HepG2 (cell line): ENCODE results near the gene SLC13A3. TPM values are rescaled to one million over a fixed set of nuclear protein-coding genes. Genes with fewer than 3 reads are reported as not detected.

Experiments
- CEBPB ChIP-seq: IDR thresholded peaks from 2 replicates; pipeline ENCODE4 v1.6.1; 2011; ENCODE audit warnings: low read depth, low read length, improper control_type of control experiment, borderline replicate concordance
- EP300 ChIP-seq, 3 experiments: sonication (generic) in 1 of 3; formaldehyde crosslinking in 1 of 3; IDR thresholded peaks; 2 replicates each; pipeline versions ENCODE4 v1.5.1 to v1.6.1; 2011 to 2020; ENCODE audit warnings: low read depth in 2 of 3, low read length in 2 of 3, borderline replicate concordance in 1 of 3, improper control_type of control experiment in 1 of 3, mild to moderate bottlenecking in 1 of 3, missing genetic modification reagents in 1 of 3, moderate library complexity in 1 of 3
- FLYWCH1 ChIP-seq: sonication (generic); formaldehyde crosslinking; IDR thresholded peaks from 2 replicates; pipeline ENCODE4 v1.8.1; 2023; ENCODE audit warnings: mild to moderate bottlenecking, missing genetic modification reagents
- HOMEZ ChIP-seq: IDR thresholded peaks from 2 replicates; pipeline ENCODE4 v1.6.1; 2016; ENCODE audit warnings: low read depth
- NCOR1 ChIP-seq: fragments of 200-600 bp; sonication (generic); IDR thresholded peaks from 2 replicates; pipeline ENCODE4 v1.7.0; 2017; ENCODE audit warnings: antibody characterized with exemption, low read length, borderline replicate concordance
- NFIB ChIP-seq: sonication (generic); formaldehyde crosslinking; IDR thresholded peaks from 2 replicates; pipeline ENCODE4 v1.9.0; 2021; ENCODE audit warnings: missing genetic modification reagents, mild to moderate bottlenecking, borderline replicate concordance
- PLSCR1 ChIP-seq: sonication (generic); formaldehyde crosslinking; IDR thresholded peaks from 2 replicates; pipeline ENCODE4 v1.5.0; 2020; ENCODE audit warnings: missing genetic modification reagents, mild to moderate bottlenecking, borderline replicate concordance
- POGK ChIP-seq: sonication (generic); formaldehyde crosslinking; conservative IDR thresholded peaks from 2 replicates; pipeline ENCODE4 v1.8.0; 2022; ENCODE audit warnings: mild to moderate bottlenecking, moderate library complexity, missing genetic modification reagents
- SMAD1 ChIP-seq: sonication (generic); formaldehyde crosslinking; IDR thresholded peaks from 2 replicates; pipeline ENCODE4 v1.4.0; 2020; ENCODE audit warnings: missing genetic modification reagents, low read depth, mild to moderate bottlenecking, borderline replicate concordance
- SOX5 ChIP-seq: IDR thresholded peaks from 2 replicates; pipeline ENCODE4 v1.6.1; 2016; ENCODE audit warnings: borderline replicate concordance
- ZBTB2 ChIP-seq: sonication (generic); formaldehyde crosslinking; IDR thresholded peaks from 2 replicates; pipeline ENCODE4 v1.8.0; 2022; ENCODE audit warnings: low read depth, missing genetic modification reagents
- ZBTB26 ChIP-seq: IDR thresholded peaks from 2 replicates; pipeline ENCODE4 v1.6.1; 2016; ENCODE audit warnings: missing compliant biosample characterization, missing genetic modification reagents, borderline replicate concordance
- ZNF138 ChIP-seq: sonication (generic); formaldehyde crosslinking; IDR thresholded peaks from 2 replicates; pipeline ENCODE4 v1.5.0; 2020; ENCODE audit warnings: mild to moderate bottlenecking, low read depth, missing genetic modification reagents
- ZNF430 ChIP-seq: sonication (generic); formaldehyde crosslinking; IDR thresholded peaks from 2 replicates; pipeline ENCODE4 v1.9.0; 2021; ENCODE audit warnings: mild to moderate bottlenecking, missing genetic modification reagents
- ZNF724P ChIP-seq: sonication (generic); formaldehyde crosslinking; IDR thresholded peaks from 2 replicates; pipeline ENCODE4 v1.8.0; 2022; ENCODE audit warnings: missing genetic modification reagents, borderline replicate concordance
- ZNF83 ChIP-seq: sonication (generic); formaldehyde crosslinking; IDR thresholded peaks from 2 replicates; pipeline ENCODE4 v1.4.0; 2020; ENCODE audit warnings: missing genetic modification reagents, mild to moderate bottlenecking, borderline replicate concordance
- ZNF839 ChIP-seq: sonication (generic); formaldehyde crosslinking; IDR thresholded peaks from 2 replicates; pipeline ENCODE4 v1.4.0; 2020; ENCODE audit warnings: missing genetic modification reagents, mild to moderate bottlenecking, borderline replicate concordance
- polyA plus RNA-seq, 8 experiments: library from polyadenylated mRNA; depleted of rRNA in 3 of 8; stranded (reverse) in 7 of 8; unstranded in 1 of 8; fragments of >200 nt; fragmentation: Illumina TruSeq in 4 of 8; extraction: Trizol in 4 of 8; gene quantifications; 2 replicates each; pipeline versions ENCODE4 v1.2.1 to v1.2.3, GENCODE V29; 2011 to 2016; ENCODE audit warnings: low read depth in 4 of 8, missing spikeins in 1 of 8, mixed read lengths in 1 of 8; ENCODE audit not compliant: insufficient read depth in 1 of 8
- total RNA-seq, 5 experiments: library from RNA; depleted of rRNA; stranded (reverse); fragments of >200 nt; fragmentation: Illumina TruSeq; extraction: Trizol; gene quantifications; 2 replicates each; pipeline ENCODE4 v1.2.3, GENCODE V29; 2016; ENCODE audit warnings: low read depth in 1 of 5
- TF ChIP-seq, protein P1 (sequence below): sonication (generic); formaldehyde crosslinking; IDR thresholded peaks from 2 replicates; pipeline ENCODE4 v1.5.1; 2020; ENCODE audit warnings: mild to moderate bottlenecking, moderate library complexity, missing genetic modification reagents

Gene SLC13A3
- total and polyA plus RNA-seq, 2 of the 13 experiments (the other 11 are each of a cell fraction or from before 2014, with no cell fraction given) = 66.5 to 76.0 TPM

DNA sequence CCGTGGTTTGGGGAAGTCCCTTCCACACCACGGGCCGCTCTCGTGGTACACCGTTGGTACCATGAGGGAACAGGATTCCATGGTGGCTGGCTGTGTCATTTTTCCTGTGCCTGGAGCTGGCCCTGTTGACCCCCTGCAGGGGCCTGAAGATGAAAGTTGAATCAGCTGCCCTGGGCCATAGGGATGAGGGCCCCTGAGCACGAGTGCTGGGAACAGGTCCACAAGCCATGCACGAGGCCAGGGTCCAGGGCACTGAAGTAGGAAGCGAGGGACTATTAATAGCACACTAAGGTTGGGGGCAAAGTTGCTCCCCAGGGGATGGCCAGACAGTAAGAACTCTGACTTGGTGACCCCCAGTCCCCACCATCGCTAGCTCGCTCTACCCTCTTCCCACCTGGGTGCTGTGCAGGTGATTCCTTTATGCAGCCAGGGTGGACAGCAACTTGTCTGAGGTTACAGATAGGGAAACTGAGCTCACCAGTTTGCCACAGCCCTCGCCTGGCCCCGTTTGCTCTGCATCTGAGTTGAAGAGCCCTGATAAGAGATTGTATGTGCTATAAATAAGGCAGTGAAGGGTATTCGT, 46.6 kb downstream of the SLC13A3 start (continued):
- TF ChIP-seq ZBTB2 (CRISPR knock-in tag) (peak; percentile 35; the same call in 1 of the 2 replicates), HOMEZ (0 out of 2 replicates have a peak, but pooled peaks have one; percentile 22), ZNF83 (CRISPR knock-in tag) (0 out of 2 replicates have a peak, but pooled peaks have one; percentile 43), SMAD1 (CRISPR knock-in tag) (peak; percentile 65; the same call in 1 of the 2 replicates), CEBPB (no peak), ZNF430 (CRISPR knock-in tag) (peak; percentile 73; the same call in 1 of the 2 replicates), ZNF138 (CRISPR knock-in tag) (no peak), SOX5 (0 out of 2 replicates have a peak, but pooled peaks have one; percentile 3), FLYWCH1 (CRISPR knock-in tag) (no peak), EP300 (IDR thresholded peaks at IDR 0.05; ENCODE audit: low read depth in 2 of 2, low read length in 2 of 2) (0 out of 4 replicates have a peak, but pooled peaks of 1 of the 2 experiments have one; percentile 19), EP300 (CRISPR knock-in tag; IDR thresholded peaks at IDR 0.05; ENCODE audit: borderline replicate concordance) (no peak), NFIB (CRISPR knock-in tag) (no peak), PLSCR1 (CRISPR knock-in tag) (no peak; the same call in 1 of the 2 replicates), ZBTB26 (CRISPR knock-in tag) (0 out of 2 replicates have a peak, but pooled peaks have one; percentile 4), NCOR1 (0 out of 2 replicates have a peak, but pooled peaks have one; percentile 0), POGK (CRISPR knock-in tag) (0 out of 2 replicates have a peak, but pooled peaks have one; percentile 24), ZNF839 (CRISPR knock-in tag) (0 out of 2 replicates have a peak, but pooled peaks have one; percentile 65), ZNF724P (CRISPR knock-in tag) (0 out of 2 replicates have a peak, but pooled peaks have one; percentile 48)
- TF ChIP-seq, protein P1, sequence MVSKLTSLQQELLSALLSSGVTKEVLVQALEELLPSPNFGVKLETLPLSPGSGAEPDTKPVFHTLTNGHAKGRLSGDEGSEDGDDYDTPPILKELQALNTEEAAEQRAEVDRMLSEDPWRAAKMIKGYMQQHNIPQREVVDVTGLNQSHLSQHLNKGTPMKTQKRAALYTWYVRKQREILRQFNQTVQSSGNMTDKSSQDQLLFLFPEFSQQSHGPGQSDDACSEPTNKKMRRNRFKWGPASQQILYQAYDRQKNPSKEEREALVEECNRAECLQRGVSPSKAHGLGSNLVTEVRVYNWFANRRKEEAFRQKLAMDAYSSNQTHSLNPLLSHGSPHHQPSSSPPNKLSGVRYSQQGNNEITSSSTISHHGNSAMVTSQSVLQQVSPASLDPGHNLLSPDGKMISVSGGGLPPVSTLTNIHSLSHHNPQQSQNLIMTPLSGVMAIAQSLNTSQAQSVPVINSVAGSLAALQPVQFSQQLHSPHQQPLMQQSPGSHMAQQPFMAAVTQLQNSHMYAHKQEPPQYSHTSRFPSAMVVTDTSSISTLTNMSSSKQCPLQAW (CRISPR knock-in tag) = 0 out of 2 replicates have a peak, but pooled peaks have one; percentile 36
